CD14-positive monocyte (primary cell): ENCODE measurements around the gene BIRC2. TPM values are rescaled to one million over a fixed set of nuclear protein-coding genes. Genes with fewer than 3 reads are reported as not detected.

Experiments used
- DNase-seq, 3 donors: peaks; one replicate each; pipeline ENCODE4 v3.0.0-alpha.2; 2011 to 2022
- H2AFZ ChIP-seq: 2 replicates; pipeline ENCODE4 v1.6.0; 2012; ENCODE audit warnings: mild to moderate bottlenecking, low read depth, low read length, inconsistent platforms; ENCODE audit not compliant: insufficient read depth, poor library complexity, severe bottlenecking
- H3K27ac ChIP-seq, 2 donors: 1 replicate in 1 of 2; 2 replicates in 1 of 2; pipeline ENCODE4 v1.5.1; 2012 to 2013; ENCODE audit warnings: low read length in 2 of 2, control low read depth in 1 of 2, inconsistent platforms in 1 of 2, low read depth in 1 of 2, mild to moderate bottlenecking in 1 of 2
- H3K27me3 ChIP-seq, 2 donors: one replicate each; pipeline versions ENCODE4 v1.6.0 to v1.6.1; 2011 to 2013; ENCODE audit warnings: low read length in 2 of 2; ENCODE audit not compliant: control insufficient read depth in 2 of 2, insufficient read depth in 2 of 2
- H3K36me3 ChIP-seq, 2 donors: replicated peaks in 1 of 2; 1 replicate in 1 of 2; 2 replicates in 1 of 2; pipeline versions ENCODE4 v1.5.1 to v1.6.1; 2012 to 2013; ENCODE audit warnings: low read length in 2 of 2, control low read depth in 1 of 2, inconsistent platforms in 1 of 2, mild to moderate bottlenecking in 1 of 2; ENCODE audit not compliant: insufficient read depth in 2 of 2, control insufficient read depth in 1 of 2
- H3K4me1 ChIP-seq, 2 donors: 1 replicate in 1 of 2; 2 replicates in 1 of 2; pipeline versions ENCODE4 v1.5.1 to v1.6.1; 2012 to 2013; ENCODE audit warnings: low read length in 2 of 2, control low read depth in 1 of 2, inconsistent platforms in 1 of 2, mild to moderate bottlenecking in 1 of 2, moderate library complexity in 1 of 2; ENCODE audit not compliant: insufficient read depth in 2 of 2, control insufficient read depth in 1 of 2
- H3K4me2 ChIP-seq: replicated peaks from 2 replicates; pipeline ENCODE3; 2012; ENCODE audit warnings: low read length, moderate library complexity, mild to moderate bottlenecking; ENCODE audit not compliant: poor library complexity, severe bottlenecking; ENCODE audit errors: extremely low read depth
- H3K4me3 ChIP-seq, 3 experiments: fragments of 200-600 bp in 1 of 3; sonication (generic) in 1 of 3; replicated peaks in 1 of 3; 1 replicate in 2 of 3; 2 replicates in 1 of 3; pipeline ENCODE4 v1.5.1; 2011 to 2013; ENCODE audit warnings: low read length in 3 of 3, mild to moderate bottlenecking in 3 of 3, control low read depth in 2 of 3, low read depth in 2 of 3, inconsistent platforms in 1 of 3, moderate library complexity in 1 of 3
- H3K79me2 ChIP-seq: 2 replicates; pipeline ENCODE4 v1.6.0; 2012; ENCODE audit warnings: mild to moderate bottlenecking, control low read depth, inconsistent platforms, low read length, moderate library complexity; ENCODE audit not compliant: insufficient read depth
- H3K9ac ChIP-seq: 2 replicates; pipeline ENCODE4 v1.6.0; 2017; ENCODE audit warnings: low read length, mild to moderate bottlenecking; ENCODE audit not compliant: insufficient read depth, poor library complexity, severe bottlenecking
- H3K9me3 ChIP-seq, 2 donors: replicated peaks in 1 of 2; 1 replicate in 1 of 2; 2 replicates in 1 of 2; pipeline versions ENCODE4 v1.5.1 to v1.6.1; 2012 to 2013; ENCODE audit warnings: low read length in 2 of 2, control low read depth in 1 of 2; ENCODE audit not compliant: control insufficient read depth in 1 of 2, insufficient read depth in 1 of 2
- H4K20me1 ChIP-seq: 2 replicates; pipeline ENCODE4 v1.6.0; 2012; ENCODE audit warnings: mild to moderate bottlenecking, low read length, control low read depth, moderate library complexity; ENCODE audit not compliant: insufficient read depth
- H3K27ac Mint-ChIP-seq, 7 donors: one replicate each; pipeline ENCODE4 v1.8.0; 2020; ENCODE audit warnings: mild to moderate bottlenecking in 7 of 7, mixed read lengths in 7 of 7, moderate library complexity in 6 of 7, inconsistent platforms in 2 of 7
- H3K27me3 Mint-ChIP-seq, 3 donors: one replicate each; pipeline ENCODE4 v1.8.0; 2021 to 2022; ENCODE audit warnings: low read depth in 3 of 3, mild to moderate bottlenecking in 3 of 3, mixed read lengths in 3 of 3, moderate library complexity in 3 of 3, inconsistent platforms in 1 of 3
- H3K36me3 Mint-ChIP-seq, 2 donors: one replicate each; pipeline ENCODE4 v1.8.0; 2020; ENCODE audit warnings: mixed read lengths in 2 of 2, inconsistent platforms in 1 of 2, mild to moderate bottlenecking in 1 of 2
- H3K4me1 Mint-ChIP-seq: one replicate; pipeline ENCODE4 v1.8.0; 2020; ENCODE audit warnings: mild to moderate bottlenecking, mixed read lengths
- H3K4me3 Mint-ChIP-seq, 2 donors: one replicate each; pipeline ENCODE4 v1.8.0; 2020; ENCODE audit warnings: mild to moderate bottlenecking in 2 of 2, mixed read lengths in 2 of 2, moderate library complexity in 1 of 2
- H3K9me3 Mint-ChIP-seq, 7 donors: one replicate each; pipeline ENCODE4 v1.8.0; 2020 to 2022; ENCODE audit warnings: mixed read lengths in 7 of 7, mild to moderate bottlenecking in 6 of 7, moderate library complexity in 6 of 7, inconsistent platforms in 2 of 7
- CTCF ChIP-seq: fragments of 200-600 bp; IDR thresholded peaks from one replicate; pipeline ENCODE4 v1.8.0; 2022; ENCODE audit warnings: antibody characterized with exemption, mild to moderate bottlenecking
- WGBS: methylation state at CpG from one replicate; pipeline ENCODE4 v1.1.5; 2013; ENCODE audit warnings: missing lambda C conversion rate; ENCODE audit not compliant: insufficient coverage; 5-methylcytosine and 5-hydroxymethylcytosine counted together
- intact Hi-C, 2 donors: fragments of 100-400 bp; cut with micrococcal nuclease; formaldehyde crosslinking; loops; one replicate each; pipeline versions ENCODE4 v1.15.0 to v1.15.1; 2023
- polyA plus RNA-seq, 3 donors: library from polyadenylated mRNA; depleted of rRNA in 1 of 3; unstranded in 2 of 3; stranded (reverse) in 1 of 3; fragments of 300-500 nt in 2 of 3; fragments of >200 nt in 1 of 3; fragmentation: Illumina TruSeq in 2 of 3; gene quantifications; 1 replicate in 2 of 3; 2 replicates in 1 of 3; pipeline ENCODE4 v1.2.3, GENCODE V29; 2012 to 2021

The BIRC2 gene
- polyA plus RNA-seq, 3 donors: 25.3 to 54.7 (median 50.2) TPM

DNA sequence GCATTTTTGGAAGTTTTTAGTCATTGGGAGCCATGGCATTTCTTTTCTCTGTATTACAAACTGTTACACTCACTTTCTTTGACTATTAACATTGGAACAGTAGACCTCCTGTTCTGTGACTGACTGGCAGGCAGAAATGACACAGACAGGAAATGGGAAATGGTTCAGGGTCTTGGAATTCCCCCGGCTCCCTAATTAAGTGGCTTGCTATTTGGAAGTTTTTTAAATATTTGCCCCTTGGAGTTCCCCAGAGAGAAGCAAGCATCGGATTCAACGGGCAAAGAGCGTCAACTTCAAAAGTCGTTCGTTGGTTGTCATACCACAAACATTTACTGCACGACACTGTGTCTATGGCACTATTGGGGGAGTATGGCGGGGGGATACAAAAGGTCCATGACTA, 1.1 kb upstream of the BIRC2 start:
- WGBS: 40% methylated on average over 1 of the region's 8 CpGs
- H3K4me1 Mint-ChIP-seq: peaks cover 28% of the 10 kb centered on the region

GRCh38 chr11:102346456-102346747, 612 bp upstream of the BIRC2 start:
- TF ChIP-seq CTCF: no peak
- Mint-ChIP-seq H3K27ac (peak overlapping the region; percentile 97 to 99 (median 98)), H3K9me3 (peaks cover 0 to 2% (median 0%) of the 10 kb centered on the region in 7 donors), H3K4me1 (peaks cover 28% of the 10 kb centered on the region), H3K36me3 (peaks cover 18 to 19% of the 10 kb centered on the region in 2 donors), H3K27me3 (peaks cover 2 to 3% (median 3%) of the 10 kb centered on the region in 3 donors), H3K4me3 (peak overlapping the region; percentile 93)
- H3K36me3 ChIP-seq: peaks cover 10 to 18% of the 10 kb centered on the region in 2 donors
- peak overlapping the region; percentile 92 for H3K4me2 ChIP-seq
- H3K27me3 ChIP-seq: no peaks in the 10 kb centered on the region
- H3K4me1 ChIP-seq: peaks cover 10 to 24% of the 10 kb centered on the region in 2 donors
- H3K27ac ChIP-seq: peak overlapping the region; percentile 97 to 98
- no peaks in the 10 kb centered on the region for H4K20me1 ChIP-seq
- peak overlapping the region; percentile 71 to 93 (median 84) for H3K4me3 ChIP-seq
- intact Hi-C loops: loop anchor here (2.0 to 5.0 kb wide), 3 partner anchors 28 to 106 kb away; partner anchors contain the start of gene TMEM123 (in 1 of the 2)
- H3K79me2 ChIP-seq: peaks cover 40% of the 10 kb centered on the region
- peak overlapping the region; percentile 84 for H2AFZ ChIP-seq
- no peaks in the 10 kb centered on the region for H3K9me3 ChIP-seq
- WGBS: 0% methylated on average over 4 of the region's 5 CpGs
- peak overlapping the region; percentile 96 for H3K9ac ChIP-seq
- DNase-seq: no peak

More for the DNA sequence above, 1.1 kb upstream of the BIRC2 start:
- TF ChIP-seq CTCF: no peak
- no peaks in the 10 kb centered on the region for H4K20me1 ChIP-seq
- peaks cover 35% of the 10 kb centered on the region for H3K79me2 ChIP-seq
- intact Hi-C loops: loop anchor here (2.0 to 5.0 kb wide), 3 partner anchors 27 to 106 kb away; partner anchors contain the start of gene TMEM123 (in 1 of the 2)
- H3K27ac ChIP-seq: peak overlapping the region in 1 of 2 donors; percentile 98
- no peaks in the 10 kb centered on the region for H3K9me3 Mint-ChIP-seq
- peak overlapping the region in 2 of 3 experiments; percentile 84 to 93 for H3K4me3 ChIP-seq
- H3K4me3 Mint-ChIP-seq: peak overlapping the region; percentile 93
- peak overlapping the region in 6 of 7 donors; percentile 17 to 99 (median 98) for H3K27ac Mint-ChIP-seq
- H3K9me3 ChIP-seq: no peaks in the 10 kb centered on the region
- peaks cover 14% of the 10 kb centered on the region in 2 donors for H3K36me3 Mint-ChIP-seq
- peaks cover 10 to 13% of the 10 kb centered on the region in 2 donors for H3K36me3 ChIP-seq
- H3K4me2 ChIP-seq: peak overlapping the region; percentile 92
- H3K27me3 Mint-ChIP-seq: peaks cover 2 to 3% (median 3%) of the 10 kb centered on the region in 3 donors
- H3K9ac ChIP-seq: no peak overlapping the region
- no peaks in the 10 kb centered on the region for H3K27me3 ChIP-seq
- peak in 2 of 3 donors; percentile 28 to 80 for DNase-seq
- H3K4me1 ChIP-seq: peaks cover 10 to 24% of the 10 kb centered on the region in 2 donors
- H2AFZ ChIP-seq: no peak overlapping the region
